Left lung (tissue), 10 donors: ENCODE results near the gene ZGRF1. TPM values are rescaled to one million over a fixed set of nuclear protein-coding genes. Genes with fewer than 3 reads are reported as not detected.
"Not testable (repeated sequence)": the region's sequence is repeated elsewhere in the genome, so short reads cannot be mapped to it uniquely, and the experiment has no call there.

Experiments
- ATAC-seq: fragments of 200-7000 bp; cut with Tn5 transposase; one replicate; pipeline ENCODE4 v1.9.1; 2020; ENCODE audit warnings: moderate library complexity
- DNase-seq, 4 donors: peaks; one replicate each; pipeline ENCODE4 v3.0.0-alpha.2; 2013 to 2020
- H3K27ac ChIP-seq, 2 donors: fragments of 200-600 bp; sonication (generic) in 1 of 2; one replicate each; pipeline versions ENCODE4 v1.5.0 to v1.8.0; 2020 to 2021
- H3K27me3 ChIP-seq, 2 donors: fragments of 200-600 bp; sonication (generic) in 1 of 2; one replicate each; pipeline versions ENCODE4 v1.5.0 to v1.8.0; 2020 to 2021
- H3K36me3 ChIP-seq, 2 donors: fragments of 200-600 bp; sonication (generic) in 1 of 2; one replicate each; pipeline versions ENCODE4 v1.5.0 to v1.8.0; 2020 to 2021
- H3K4me1 ChIP-seq, 2 donors: fragments of 200-600 bp; one replicate each; pipeline ENCODE4 v1.8.0; 2021
- H3K4me3 ChIP-seq, 2 donors: fragments of 200-600 bp; sonication (generic) in 1 of 2; one replicate each; pipeline versions ENCODE4 v1.5.0 to v1.8.0; 2020 to 2021; ENCODE audit warnings: mild to moderate bottlenecking in 1 of 2
- H3K9me3 ChIP-seq, 2 donors: fragments of 200-600 bp; sonication (generic) in 1 of 2; one replicate each; pipeline versions ENCODE4 v1.5.0 to v1.8.0; 2020 to 2021
- intact Hi-C, 2 donors: fragments of 100-400 bp; cut with DNase I; formaldehyde crosslinking; loops; one replicate each; pipeline versions ENCODE4 v1.11.2 to v1.14.2; 2022
- polyA plus RNA-seq, 6 donors: library from polyadenylated mRNA; unstranded; fragments of 120-200 nt; gene quantifications; one replicate each; pipeline ENCODE4 v1.2.1, GENCODE V29; 2013; ENCODE audit not compliant: insufficient read length in 6 of 6
- total RNA-seq, 2 donors: library from RNA; stranded (reverse); fragmentation: NEBNext Ultra II Directional; extraction: Animal tissue kit (Norgen Biotek cat#: 25700); gene quantifications; one replicate each; pipeline ENCODE4 v1.2.1, GENCODE V29; 2021
- TF ChIP-seq, protein P1 (sequence below), 2 donors: fragments of 200-600 bp; sonication (generic) in 1 of 2; IDR thresholded peaks; one replicate each; pipeline versions ENCODE4 v1.5.0 to v1.8.0; 2021; ENCODE audit warnings: antibody characterized with exemption in 2 of 2
- donor health status: DM: no; HTN: yes; CAD: no.
- donor health status: DM: no; HTN: no; CAD: no.

ZGRF1 gene
- total and polyA plus RNA-seq, 8 donors: 5.9 to 31.8 (median 18.6) TPM

DNA sequence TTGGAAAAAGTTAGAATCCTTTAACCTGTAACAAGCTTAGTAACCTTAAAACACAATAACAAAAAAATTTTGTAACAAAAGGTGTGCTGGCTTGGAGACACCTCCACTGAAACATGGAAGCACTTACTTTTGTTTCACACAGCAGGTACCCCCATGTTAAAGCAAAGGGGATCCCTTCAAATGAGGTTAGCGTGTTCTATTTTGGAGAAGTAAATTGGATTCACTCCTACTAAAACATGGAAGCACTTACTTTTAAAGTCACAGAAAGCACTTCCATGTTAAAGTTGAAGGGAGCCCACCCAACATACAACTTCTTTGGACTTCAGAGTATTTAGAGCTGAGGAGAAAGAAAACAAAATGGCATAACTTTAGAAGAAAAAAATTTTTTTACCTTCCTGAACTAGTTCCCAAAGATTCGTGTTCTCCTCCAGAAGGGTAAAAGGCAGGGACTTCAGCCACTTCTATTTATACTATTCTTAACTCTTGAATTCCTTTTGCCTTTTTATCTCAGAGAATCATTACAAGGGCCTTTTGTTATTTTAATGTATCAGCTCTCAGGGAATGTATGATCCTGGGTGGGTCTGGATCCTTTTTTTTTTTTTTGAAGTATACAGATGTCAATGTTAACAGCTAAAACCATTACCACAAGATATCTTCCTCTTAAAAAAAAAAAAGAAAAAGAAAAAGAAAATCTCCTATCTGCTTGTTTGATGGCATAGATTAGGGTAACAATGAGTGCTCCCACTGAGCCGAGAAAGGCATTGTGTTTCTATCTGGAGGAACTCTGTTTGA, 11.8 kb upstream of the ZGRF1 start:
- ATAC-seq (no peak), DNase-seq (no peak)
- no peaks in the 10 kb centered on the region for H3K9me3 ChIP-seq
- TF ChIP-seq, protein P1, sequence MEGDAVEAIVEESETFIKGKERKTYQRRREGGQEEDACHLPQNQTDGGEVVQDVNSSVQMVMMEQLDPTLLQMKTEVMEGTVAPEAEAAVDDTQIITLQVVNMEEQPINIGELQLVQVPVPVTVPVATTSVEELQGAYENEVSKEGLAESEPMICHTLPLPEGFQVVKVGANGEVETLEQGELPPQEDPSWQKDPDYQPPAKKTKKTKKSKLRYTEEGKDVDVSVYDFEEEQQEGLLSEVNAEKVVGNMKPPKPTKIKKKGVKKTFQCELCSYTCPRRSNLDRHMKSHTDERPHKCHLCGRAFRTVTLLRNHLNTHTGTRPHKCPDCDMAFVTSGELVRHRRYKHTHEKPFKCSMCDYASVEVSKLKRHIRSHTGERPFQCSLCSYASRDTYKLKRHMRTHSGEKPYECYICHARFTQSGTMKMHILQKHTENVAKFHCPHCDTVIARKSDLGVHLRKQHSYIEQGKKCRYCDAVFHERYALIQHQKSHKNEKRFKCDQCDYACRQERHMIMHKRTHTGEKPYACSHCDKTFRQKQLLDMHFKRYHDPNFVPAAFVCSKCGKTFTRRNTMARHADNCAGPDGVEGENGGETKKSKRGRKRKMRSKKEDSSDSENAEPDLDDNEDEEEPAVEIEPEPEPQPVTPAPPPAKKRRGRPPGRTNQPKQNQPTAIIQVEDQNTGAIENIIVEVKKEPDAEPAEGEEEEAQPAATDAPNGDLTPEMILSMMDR (IDR thresholded peaks at IDR 0.05): no peak
- H3K27ac ChIP-seq: no peak overlapping the region
- no peak overlapping the region for H3K4me3 ChIP-seq
- H3K4me1 ChIP-seq: peaks cover 0 to 3% of the 10 kb centered on the region in 2 donors
- intact Hi-C loops: no loop called here
- peaks cover 0 to 87% of the 10 kb centered on the region in 2 donors for H3K36me3 ChIP-seq
- no peaks in the 10 kb centered on the region for H3K27me3 ChIP-seq

DNA sequence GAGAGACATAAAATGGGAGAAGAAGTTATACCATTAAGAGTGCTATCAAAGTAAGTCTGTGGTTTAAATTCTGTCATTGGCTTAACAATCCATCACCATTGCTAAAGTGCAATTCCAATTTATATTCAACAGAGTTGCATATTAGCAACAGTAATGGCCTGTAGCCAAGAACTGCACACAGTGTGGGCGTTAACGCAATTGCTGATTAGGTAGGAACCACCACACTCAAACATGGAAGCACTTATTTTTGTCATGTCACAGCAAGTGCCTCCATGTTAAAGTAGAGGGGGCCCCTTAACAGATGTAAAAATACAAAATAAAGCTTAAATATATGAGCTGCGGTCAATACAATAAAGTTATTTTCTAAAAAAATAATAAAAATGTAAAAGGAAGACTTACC, 11.1 kb upstream of the ZGRF1 start:
- no peak for DNase-seq
- peaks cover 0 to 80% of the 10 kb centered on the region in 2 donors for H3K36me3 ChIP-seq
- H3K27me3 ChIP-seq: no peaks in the 10 kb centered on the region
- intact Hi-C loops: no loop called here
- no peak overlapping the region for H3K4me3 ChIP-seq
- no peak overlapping the region for H3K27ac ChIP-seq
- peaks cover 0 to 10% of the 10 kb centered on the region in 2 donors for H3K4me1 ChIP-seq
- no peak for ATAC-seq
- H3K9me3 ChIP-seq: no peaks in the 10 kb centered on the region
- TF ChIP-seq, protein P1 (IDR thresholded peaks at IDR 0.05): no peak

DNA sequence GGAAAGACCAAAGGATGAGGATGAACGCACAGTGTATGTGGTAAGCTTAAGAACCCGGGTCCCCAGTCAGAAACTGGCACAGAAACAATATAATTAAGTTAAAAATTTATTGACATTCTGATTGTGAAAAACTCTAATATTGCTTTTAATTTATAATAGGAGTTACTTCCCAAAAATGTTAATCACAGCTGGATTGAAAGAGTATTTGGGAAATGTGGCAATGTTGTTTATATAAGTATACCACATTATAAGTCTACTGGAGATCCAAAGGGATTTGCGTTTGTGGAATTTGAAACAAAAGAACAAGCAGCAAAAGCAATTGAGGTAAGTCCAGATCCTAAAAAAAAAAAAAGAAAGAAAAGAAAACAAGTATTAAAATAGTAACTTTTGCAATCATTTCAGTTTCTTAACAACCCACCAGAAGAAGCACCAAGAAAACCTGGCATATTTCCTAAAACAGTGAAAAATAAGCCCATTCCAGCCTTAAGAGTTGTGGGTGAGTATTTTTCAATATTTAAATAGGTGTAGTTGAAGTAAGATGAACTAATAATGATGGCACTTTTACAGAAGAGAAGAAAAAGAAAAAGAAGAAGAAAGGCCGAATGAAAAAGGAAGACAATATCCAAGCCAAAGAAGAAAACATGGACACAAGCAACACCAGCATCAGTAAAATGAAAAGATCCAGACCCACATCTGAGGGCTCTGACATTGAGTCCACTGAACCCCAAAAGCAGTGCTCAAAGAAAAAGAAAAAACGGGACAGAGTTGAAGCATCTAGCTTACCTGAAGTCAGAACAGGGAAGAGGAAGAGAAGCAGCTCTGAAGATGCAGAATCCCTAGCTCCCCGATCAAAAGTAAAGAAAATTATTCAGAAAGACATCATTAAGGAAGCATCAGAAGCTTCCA, 10.2 kb upstream of the ZGRF1 start:
- Histone ChIP-seq H3K27ac (no peak overlapping the region), H3K4me3 (no peak overlapping the region), H3K4me1 (peaks cover 0 to 11% of the 10 kb centered on the region in 2 donors), H3K9me3 (no peaks in the 10 kb centered on the region), H3K27me3 (no peaks in the 10 kb centered on the region), H3K36me3 (peaks cover 0 to 73% of the 10 kb centered on the region in 2 donors)
- TF ChIP-seq, protein P1 (IDR thresholded peaks at IDR 0.05): no peak
- DNase-seq (no peak), ATAC-seq (no peak)
- intact Hi-C loops: no loop called here

DNA sequence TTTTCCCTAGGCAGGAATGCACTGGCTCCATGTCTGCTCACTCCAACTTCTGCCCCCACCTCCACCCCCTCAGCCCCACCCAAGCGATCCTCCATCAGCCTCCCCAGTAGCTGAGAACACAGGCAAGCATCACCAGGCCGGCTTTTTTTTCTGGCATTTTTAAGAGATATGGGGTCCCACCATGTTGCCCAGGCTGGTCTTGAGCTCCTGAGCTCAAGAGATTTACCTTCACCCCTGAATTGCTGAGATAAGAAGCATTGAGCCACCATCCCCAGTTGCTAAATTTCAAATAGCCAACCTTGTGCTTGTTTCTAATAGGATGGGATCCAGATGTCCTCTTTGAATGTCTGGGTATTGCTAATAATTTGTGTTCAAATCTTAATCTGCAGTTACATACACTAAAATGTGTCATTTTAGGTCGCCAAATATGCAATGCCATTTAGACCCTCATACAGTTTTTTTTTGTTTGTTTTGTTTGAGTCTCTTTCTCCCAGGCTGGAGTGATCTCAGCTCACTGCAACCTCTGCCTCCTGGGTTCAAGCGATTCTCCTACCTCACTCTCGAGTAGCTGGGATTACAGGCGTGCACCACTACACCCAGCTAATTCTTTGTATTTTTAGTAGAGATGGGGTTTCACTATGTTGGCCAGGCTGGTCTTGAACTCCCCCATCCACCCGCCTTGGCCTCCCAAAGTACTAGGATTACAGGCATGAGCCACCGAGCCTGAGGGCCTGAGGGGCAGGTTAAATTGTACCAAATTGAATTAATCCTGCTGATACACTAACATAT, 9.0 kb upstream of the ZGRF1 start:
- Histone ChIP-seq H3K36me3 (peaks cover 0 to 61% of the 10 kb centered on the region in 2 donors), H3K27ac (no peak overlapping the region), H3K9me3 (no peaks in the 10 kb centered on the region), H3K27me3 (no peaks in the 10 kb centered on the region), H3K4me1 (peaks cover 0 to 11% of the 10 kb centered on the region in 2 donors), H3K4me3 (no peak overlapping the region)
- intact Hi-C loops: no loop called here
- TF ChIP-seq, protein P1 (IDR thresholded peaks at IDR 0.05): no peak
- DNase-seq (no peak), ATAC-seq (no peak)

DNA sequence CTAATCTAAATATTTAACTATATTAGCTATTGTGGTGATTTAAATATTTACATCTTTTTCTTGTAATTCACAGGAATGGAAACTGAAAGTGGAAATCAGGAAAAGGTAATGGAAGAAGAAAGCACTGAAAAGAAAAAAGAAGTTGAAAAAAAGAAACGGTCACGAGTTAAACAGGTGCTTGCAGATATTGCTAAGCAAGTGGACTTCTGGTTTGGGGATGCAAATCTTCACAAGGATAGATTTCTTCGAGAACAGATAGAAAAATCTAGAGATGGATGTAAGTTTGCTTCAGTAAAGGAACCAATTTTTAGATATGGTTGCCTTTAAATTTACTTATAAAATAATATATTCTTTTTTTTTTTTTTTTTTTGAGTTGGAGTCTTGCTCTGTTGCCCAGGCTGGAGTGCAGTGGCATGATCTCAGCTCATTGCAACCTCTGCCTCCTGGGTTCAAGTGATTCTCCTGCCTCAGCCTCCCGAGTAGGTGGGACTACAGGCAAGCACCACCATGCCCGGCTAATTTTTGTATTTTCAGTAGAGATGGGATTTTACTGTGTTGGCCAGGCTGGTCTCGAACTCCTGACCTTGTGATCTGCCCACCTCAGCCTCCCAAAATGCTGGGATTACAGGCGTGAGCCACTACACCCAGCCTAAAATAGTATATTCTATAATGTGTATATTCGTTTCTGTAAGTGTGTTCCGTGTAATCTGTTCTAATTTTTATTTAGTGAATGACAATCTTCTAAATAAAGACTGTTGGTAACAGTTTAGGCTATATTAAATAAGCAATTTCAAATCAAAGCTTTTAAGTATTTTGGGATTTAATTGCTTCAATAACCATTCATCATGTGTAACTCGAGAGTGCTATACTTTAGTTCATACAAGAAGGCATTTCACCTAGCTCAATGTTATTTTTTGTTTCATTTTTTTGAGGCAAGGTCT, 8.2 kb upstream of the ZGRF1 start:
- intact Hi-C loops, ATAC-seq: not testable (repeated sequence)
- peaks cover 0 to 57% of the 10 kb centered on the region in 2 donors for H3K36me3 ChIP-seq

More for the DNA sequence above, 8.2 kb upstream of the ZGRF1 start:
- H3K4me1 ChIP-seq: peaks cover 0 to 11% of the 10 kb centered on the region in 2 donors
- not testable (repeated sequence) for DNase-seq, H3K27ac ChIP-seq, H3K4me3 ChIP-seq, H3K9me3 ChIP-seq, H3K27me3 ChIP-seq
